ENCODE data around the gene DLX4.

Gene DLX4

GRCh38 chr17:49986396-49987289 is 17.7 kb downstream of the DLX4 start:
- H3K4me3 ChIP-seq (ENCODE audit: low read depth, low read length) = no peak overlapping the region
- TF ChIP-seq, protein P1, sequence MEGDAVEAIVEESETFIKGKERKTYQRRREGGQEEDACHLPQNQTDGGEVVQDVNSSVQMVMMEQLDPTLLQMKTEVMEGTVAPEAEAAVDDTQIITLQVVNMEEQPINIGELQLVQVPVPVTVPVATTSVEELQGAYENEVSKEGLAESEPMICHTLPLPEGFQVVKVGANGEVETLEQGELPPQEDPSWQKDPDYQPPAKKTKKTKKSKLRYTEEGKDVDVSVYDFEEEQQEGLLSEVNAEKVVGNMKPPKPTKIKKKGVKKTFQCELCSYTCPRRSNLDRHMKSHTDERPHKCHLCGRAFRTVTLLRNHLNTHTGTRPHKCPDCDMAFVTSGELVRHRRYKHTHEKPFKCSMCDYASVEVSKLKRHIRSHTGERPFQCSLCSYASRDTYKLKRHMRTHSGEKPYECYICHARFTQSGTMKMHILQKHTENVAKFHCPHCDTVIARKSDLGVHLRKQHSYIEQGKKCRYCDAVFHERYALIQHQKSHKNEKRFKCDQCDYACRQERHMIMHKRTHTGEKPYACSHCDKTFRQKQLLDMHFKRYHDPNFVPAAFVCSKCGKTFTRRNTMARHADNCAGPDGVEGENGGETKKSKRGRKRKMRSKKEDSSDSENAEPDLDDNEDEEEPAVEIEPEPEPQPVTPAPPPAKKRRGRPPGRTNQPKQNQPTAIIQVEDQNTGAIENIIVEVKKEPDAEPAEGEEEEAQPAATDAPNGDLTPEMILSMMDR (IDR thresholded peaks at IDR 0.05; ENCODE audit: borderline replicate concordance, insufficient read depth, low read depth, low read length) = no peak

DNA sequence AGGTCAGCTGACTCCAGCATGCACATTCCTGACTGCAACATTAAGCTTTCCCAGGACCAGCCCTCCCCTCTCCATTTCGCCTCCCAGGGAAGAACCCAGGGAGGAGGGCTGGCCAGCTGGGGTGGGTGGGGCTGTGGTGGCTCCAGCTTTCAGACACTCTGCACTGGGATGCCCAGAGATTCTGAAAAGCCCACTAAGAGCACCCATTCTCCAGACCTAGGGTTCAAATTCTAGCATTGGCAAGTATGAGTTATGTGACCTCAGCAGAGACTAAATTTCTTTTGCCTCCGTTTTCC is 18.2 kb downstream of the DLX4 start:
- H3K4me3 ChIP-seq (ENCODE audit: low read depth, low read length) = no peak overlapping the region
- TF ChIP-seq, protein P1 (IDR thresholded peaks at IDR 0.05; ENCODE audit: borderline replicate concordance, insufficient read depth, low read depth, low read length) = no peak

DNA sequence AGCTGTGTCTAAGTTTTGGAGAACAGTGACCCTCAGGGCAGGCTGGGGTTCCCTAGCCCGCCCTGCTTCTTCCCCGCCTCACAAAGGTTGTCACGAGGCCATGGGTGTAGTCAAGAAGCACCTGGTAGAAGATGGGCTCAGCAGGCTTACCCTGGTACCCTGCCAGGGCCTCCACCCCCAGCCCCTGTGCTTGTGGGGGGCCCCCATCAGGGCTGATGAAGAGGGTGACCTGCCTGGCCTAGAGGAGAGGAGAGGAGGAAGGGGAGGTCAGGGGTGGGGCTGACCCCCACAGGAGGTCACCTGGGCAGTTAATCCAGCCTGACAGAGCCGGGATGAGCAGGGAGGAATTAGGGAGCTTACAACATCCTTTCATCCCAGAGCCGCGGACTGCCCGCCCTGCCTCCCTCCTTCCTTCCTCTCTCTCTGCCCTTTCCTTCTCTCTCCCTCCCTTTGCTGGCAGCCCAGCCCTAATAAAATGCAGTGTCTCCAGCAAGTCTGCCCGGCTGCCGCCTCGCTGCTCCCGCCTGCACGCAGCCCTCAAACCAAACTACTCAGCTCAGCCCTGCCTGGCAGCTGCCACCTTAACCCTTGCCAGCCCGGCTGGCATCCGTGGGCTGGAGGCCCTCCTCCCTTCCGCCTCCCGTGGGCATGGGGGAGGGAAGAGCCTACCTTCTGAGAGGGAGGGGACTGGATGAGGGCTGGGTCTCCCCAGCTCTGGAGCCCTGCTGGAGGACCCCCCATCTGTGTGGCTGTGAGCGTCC is 18.9 kb downstream of the DLX4 start:
- TF ChIP-seq, protein P1 (IDR thresholded peaks at IDR 0.05; ENCODE audit: borderline replicate concordance, insufficient read depth, low read depth, low read length) = no peak
- H3K4me3 ChIP-seq (ENCODE audit: low read depth, low read length) = no peak overlapping the region

DNA sequence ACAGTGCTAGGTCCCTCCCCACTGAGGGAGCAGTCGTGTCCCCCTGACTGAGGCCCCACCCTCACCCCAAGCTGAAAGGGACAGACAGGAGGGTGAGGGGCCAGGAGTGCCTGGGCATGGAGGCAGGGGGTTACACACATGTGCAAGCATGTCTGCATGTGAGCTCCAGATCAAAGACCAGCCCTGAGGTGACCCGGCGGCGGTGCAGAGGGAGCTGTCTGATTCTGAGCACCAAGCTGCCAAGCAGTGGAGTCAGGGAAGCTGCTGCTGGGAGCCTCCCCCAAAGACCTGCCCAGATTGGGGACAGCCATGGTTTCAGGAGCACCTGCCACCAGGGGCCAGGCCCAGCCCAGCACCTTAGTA is 20.5 kb downstream of the DLX4 start:
- H3K4me3 ChIP-seq (ENCODE audit: low read depth, low read length) = no peak overlapping the region
- TF ChIP-seq, protein P1 (IDR thresholded peaks at IDR 0.05; ENCODE audit: borderline replicate concordance, insufficient read depth, low read depth, low read length) = no peak

GRCh38 chr17:49990331-49990730 is 21.3 kb downstream of the DLX4 start:
- no peak overlapping the region for H3K4me3 ChIP-seq (ENCODE audit: low read depth, low read length)
- TF ChIP-seq, protein P1 (IDR thresholded peaks at IDR 0.05; ENCODE audit: borderline replicate concordance, insufficient read depth, low read depth, low read length) = no peak

DNA sequence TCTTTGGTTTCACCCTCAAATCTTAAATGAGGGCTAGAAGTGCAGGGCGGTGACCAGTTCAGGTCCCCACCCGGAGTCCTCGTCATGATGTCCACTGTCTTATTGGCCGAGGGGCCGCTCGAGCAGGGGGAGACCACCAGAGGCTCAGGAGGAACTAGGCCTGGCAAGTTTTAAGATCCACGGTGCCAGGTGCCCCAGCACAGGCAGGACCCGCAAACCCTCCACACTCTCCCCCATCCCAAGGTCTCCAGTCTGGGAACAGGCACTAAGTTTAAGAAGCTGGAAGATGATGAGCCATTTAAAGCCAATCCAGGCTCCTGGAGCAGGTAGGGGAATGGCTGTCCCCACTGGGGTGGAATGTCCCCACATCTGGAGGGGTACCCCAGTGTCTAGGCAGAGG is 21.9 kb downstream of the DLX4 start:
- no peak overlapping the region for H3K4me3 ChIP-seq (ENCODE audit: low read depth, low read length)
- TF ChIP-seq, protein P1 (IDR thresholded peaks at IDR 0.05; ENCODE audit: borderline replicate concordance, insufficient read depth, low read depth, low read length) = no peak

DNA sequence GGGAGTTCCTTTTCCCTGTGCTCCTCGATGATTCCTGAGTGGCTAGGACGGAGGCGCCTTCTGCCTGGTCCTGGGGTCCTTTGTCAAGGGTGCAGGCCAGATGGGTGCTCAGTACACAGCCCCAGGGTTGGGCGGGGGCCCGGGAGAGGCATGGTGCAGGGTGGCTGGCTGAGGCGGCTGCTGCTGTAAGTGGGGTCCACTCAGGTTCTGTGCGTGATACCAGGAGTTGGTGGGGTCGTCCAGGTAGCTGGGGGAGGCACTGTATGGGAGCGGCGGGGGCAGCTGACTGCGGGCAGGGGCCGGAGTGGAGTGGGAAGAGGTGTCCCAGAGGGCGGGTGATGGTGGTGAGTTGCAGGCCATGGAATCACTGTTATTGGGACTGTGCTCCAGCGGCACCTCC is 22.4 kb downstream of the DLX4 start:
- TF ChIP-seq, protein P1 (IDR thresholded peaks at IDR 0.05; ENCODE audit: borderline replicate concordance, insufficient read depth, low read depth, low read length) = no peak

More for the DNA sequence above, 22.4 kb downstream of the DLX4 start:
- no peak overlapping the region for H3K4me3 ChIP-seq (ENCODE audit: low read depth, low read length)

Data from GM12875 (cell line).